Lung microvascular endothelial cell (primary cell): Measurements from ENCODE around the gene MECR. TPM values are rescaled to one million over a fixed set of nuclear protein-coding genes. Genes with fewer than 3 reads are reported as not detected.

ENCODE experiments used
- DNase-seq, 2 donors: peaks; one replicate each; pipeline versions ENCODE4 v3.0.0 to v3.0.0-alpha.2; 2010; ENCODE audit warnings: low read depth in 2 of 2
- total RNA-seq: library from RNA; depleted of rRNA; stranded (reverse); fragments of >200 nt; gene quantifications from 2 replicates; pipeline ENCODE4 v1.2.1, GENCODE V29; 2014

Gene MECR
- total RNA-seq, 1 donor from 2014 or later = 12.7 TPM

DNA sequence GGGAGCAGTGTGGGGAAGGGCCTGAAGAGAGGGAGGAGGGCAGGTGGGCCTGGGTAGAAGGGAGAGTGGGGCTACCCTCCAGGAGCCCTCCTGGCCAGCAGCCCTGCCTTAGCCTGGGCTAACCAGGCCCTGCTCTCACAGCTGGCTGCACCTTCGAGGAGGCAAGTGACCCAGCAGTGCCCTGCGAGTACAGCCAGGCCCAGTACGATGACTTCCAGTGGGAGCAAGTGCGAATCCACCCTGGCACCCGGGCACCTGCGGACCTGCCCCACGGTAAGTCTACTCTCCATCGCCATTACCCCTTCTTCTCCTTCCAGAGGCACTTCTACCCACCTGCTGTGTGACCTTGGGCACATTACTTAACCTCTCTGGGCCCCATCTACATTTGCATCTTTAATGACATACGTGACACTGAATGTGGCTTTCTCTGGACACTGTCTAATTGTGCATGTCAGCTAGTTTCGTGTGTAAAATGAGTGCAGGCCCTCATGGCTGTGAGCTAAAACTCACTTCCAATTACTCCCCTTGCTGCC lies 24.5 kb upstream of the MECR start:
- no peak for DNase-seq

DNA sequence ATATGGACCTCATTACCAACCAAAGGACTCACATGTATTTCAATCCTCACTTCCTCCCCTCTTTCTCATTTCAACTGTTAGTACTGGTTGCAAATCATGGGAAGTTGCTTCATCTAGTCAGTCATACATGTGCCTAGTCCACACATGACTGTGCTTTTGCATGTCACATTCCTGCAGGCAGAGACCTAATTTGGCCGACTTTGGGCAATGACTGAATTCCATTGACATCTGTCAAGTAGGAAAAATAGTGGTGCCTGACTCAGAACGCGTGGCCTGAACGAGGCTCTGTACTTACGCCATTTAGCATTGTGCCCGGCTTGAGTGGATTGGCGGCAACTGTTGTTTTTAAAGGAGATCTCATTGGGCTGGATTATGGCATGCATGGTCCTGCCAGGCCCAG lies 23.6 kb upstream of the MECR start:
- no peak for DNase-seq

GRCh38 chr1:29253180-29253579 lies 22.4 kb upstream of the MECR start:
- no peak for DNase-seq

DNA sequence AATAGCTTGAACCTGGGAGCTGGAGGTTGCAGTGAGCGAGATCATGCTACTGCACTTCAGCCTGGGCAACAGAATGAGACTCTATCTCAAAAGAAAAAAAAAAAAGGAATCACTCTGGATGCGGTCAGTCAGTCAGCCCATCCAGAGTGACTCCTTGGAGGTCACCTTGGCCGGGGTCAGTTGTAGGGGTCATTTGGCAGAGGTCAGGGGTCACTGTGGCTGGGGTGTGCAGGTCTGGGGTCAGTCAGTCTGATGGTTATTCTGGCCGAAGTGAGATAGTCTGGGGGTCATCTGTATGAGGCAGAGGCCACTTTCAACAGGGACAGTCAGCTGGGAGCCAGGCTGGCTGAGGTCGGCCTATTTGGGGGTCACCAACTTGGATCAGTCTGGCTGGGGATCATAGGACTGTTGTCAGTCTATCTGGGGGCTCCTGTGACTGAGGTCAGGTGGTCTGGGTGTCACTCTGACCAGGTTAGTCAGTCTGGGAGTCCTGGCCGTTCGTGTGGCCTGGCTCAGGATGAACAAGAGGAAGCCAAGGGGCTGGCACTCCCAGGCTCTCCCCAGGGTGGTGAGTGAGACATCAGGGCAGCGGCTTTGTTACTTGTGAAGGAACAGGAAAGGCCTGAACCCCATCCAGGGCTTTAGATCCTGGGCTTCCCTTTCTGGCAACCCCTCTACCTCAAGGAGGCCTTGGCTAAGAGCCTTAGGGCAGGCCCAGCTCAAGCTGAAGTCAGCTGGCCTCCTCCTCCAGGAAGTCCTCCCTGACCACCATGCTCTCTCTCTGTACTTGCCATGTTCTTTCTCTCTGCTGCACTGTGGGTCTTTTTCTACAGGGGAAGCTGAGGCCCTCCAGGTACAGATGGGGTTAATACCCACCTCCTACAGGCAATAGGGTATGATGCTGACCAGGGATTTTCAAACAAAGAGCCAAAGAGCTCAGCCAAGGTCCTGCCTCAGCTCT lies 20.7 kb upstream of the MECR start:
- DNase-seq = no peak

GRCh38 chr1:29249951-29250581 lies 19.3 kb upstream of the MECR start:
- no peak for DNase-seq

GRCh38 chr1:29249170-29249691 lies 18.5 kb upstream of the MECR start:
- no peak for DNase-seq

DNA sequence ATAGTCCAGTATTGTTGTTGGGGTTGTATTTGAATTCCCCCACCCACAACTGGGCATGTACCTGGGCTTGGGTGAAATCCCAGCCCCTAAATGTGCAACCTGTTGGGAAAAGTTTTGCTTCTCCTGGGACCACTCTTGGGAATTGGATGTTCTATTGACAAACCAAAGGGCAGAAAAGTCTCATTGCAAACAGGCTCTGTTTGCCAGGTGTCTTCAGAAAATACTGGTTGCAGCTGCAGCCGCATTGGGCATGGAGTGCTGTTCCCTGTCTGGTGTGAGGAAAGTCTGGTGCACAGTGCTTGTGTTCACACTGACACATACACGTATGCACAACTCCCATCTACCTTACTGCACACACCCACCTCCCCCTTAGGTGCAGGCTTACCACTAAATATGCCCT lies 17.7 kb upstream of the MECR start:
- DNase-seq = no peak

DNA sequence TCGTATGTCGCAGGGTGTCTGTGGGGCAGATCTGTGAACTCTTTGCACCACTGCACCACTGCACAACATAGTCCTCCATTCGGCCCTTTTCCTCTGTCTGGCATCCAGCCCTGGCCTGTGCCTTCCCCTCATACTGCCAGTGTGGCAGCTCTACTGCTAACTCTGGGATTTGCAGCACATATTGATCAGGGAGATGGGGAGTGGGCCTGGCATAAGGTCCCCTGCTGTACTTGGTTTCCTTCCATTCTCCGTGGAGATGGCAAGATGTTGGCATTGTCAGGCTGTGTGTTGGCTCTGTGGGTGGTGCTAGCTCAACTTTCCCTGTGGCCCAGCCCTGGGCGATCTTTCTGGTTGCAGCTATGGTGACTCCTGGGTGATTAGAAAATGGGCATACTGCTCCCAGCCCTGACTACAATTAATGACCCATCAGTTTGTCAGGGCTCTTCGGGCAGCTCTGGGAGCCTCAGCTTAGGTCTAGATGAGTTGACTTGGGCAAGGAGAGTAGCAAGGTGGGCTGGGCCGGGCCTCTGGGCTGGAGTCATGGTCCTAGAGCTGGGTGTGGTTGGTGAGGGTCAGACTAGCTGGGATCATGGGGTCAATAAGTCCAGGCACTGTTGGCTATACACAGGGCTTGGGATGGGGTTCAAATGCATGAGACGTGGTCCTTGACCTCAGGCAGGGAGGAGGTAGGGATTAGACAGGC lies 17.0 kb upstream of the MECR start:
- DNase-seq = no peak

DNA sequence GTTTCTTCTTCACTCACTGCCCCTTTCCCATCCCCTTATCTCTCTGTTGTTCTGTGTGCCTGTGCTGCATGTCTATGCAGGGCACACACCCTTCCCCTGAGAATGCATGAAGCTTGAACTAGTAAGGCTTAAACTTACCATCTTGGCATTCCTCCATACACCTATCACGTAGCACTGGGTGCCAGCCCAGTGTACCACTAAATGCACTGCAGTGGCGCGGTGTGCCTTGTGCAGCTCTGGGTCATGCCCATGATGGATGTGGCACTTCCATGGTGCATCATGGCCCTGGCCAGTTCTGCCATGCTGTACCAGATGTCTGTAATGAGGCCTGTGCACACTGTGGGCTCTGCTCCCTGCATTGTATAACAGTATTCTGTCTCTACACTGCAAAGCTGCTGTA lies 16.3 kb upstream of the MECR start:
- DNase-seq = no peak

DNA sequence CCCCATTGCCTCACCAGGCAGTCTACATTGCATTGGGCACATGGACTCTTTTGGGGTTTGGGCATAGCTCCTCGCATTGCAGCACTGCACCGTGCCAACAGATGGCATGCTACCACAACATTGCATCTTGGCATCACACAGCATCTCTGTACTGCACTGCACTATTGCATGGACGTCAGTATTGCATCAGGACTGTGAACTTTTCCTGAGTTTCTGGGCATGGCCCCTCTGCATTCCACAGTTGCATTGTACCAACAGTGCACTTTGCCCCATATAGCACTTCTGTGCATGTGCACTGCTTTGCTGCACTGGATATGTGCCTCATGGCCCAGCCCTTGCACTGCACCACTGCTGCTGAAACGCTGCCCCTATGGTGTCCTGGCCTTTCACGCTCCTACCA lies 15.1 kb upstream of the MECR start:
- peak; percentile 37 to 39 for DNase-seq

DNA sequence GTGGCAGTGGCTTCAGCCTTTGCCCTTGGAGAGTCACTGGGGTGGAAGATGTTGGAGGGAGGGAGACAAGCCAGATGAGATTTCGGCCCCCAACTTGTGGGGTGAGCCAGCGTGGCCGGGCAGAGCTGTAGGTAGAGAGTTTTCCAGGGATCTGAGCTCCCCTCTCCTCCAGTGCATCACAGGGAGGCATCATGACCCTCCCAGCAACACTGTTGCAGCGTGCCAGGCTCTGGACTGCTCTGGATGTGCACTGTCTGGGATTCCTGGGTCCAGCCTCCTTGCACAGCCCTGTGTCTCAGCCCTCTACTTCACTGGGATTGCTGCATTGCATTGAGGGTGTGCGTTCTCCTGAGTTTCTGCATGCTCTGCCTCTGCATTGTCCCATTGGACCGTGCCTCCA lies 14.5 kb upstream of the MECR start:
- DNase-seq = no peak

DNA sequence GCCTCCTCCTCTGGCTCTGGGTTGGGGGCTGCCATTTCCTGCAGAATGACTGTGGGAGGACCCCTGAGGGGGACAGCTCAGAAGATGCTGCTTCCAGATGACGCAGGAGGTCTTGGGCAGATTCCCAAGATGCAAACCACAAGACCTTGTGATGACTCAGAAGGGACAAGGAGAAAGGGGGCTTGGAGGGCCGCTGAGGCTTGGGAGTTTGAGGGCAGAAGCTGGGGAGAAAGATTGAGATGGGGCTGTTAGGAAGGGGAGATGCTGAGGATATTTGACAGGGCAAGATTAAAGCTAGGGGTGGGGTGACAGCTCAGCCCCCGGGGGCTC lies 13.1 kb upstream of the MECR start:
- peak in 1 of 2 donors; percentile 28 for DNase-seq

- DNase-seq = no peak
These were observed 12.5 kb upstream of the MECR start for GRCh38 chr1:29243023-29243870.

GRCh38 chr1:29240986-29241385 lies 10.3 kb upstream of the MECR start:
- DNase-seq = no peak

GRCh38 chr1:29240400-29240837 lies 9.7 kb upstream of the MECR start:
- DNase-seq = no peak

DNA sequence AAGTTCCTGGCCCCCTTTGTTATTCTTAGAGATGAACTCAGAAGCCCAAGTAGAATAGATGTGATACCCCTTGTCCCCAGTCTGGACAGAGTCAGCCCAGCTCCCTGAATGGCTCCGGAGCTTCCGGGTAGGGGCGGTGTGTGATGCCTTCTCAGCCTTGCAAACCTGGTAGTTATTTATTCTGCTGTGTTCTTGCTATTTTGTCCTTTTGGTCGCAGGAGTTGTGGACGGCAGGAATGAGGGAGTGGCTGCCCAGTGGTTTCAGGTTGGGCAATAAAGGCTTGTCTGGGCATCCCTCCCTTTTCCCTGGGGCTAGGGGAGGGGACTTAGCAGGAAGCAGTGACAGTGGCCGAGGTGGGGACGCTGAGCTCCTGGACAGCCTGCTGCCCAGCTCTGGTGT lies 8.4 kb upstream of the MECR start:
- DNase-seq = no peak

DNA sequence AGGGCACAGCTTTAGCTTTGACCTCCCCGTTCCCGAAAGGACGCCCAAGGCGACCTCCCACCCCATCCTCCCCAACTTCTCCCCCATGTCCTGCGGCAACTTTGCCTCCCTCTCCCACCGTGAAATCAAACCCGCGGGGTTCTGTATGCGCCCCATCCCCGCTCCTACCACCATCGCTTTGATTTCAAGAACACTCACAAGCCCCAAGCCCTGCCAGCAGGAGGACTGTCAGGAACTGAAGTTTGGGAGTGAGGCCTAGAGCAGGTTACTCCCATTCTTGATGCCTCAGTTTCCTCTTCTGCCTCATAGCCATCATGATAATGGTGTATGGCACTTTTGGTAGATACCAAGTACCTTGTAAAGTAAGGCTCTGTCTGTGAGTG lies 7.9 kb upstream of the MECR start:
- no peak for DNase-seq

- peak; percentile 31 to 39 for DNase-seq
These were observed 7.3 kb upstream of the MECR start for GRCh38 chr1:29237852-29238619.

- DNase-seq = peak; percentile 37 to 59
These were observed 6.5 kb upstream of the MECR start for GRCh38 chr1:29237129-29237821.

DNA sequence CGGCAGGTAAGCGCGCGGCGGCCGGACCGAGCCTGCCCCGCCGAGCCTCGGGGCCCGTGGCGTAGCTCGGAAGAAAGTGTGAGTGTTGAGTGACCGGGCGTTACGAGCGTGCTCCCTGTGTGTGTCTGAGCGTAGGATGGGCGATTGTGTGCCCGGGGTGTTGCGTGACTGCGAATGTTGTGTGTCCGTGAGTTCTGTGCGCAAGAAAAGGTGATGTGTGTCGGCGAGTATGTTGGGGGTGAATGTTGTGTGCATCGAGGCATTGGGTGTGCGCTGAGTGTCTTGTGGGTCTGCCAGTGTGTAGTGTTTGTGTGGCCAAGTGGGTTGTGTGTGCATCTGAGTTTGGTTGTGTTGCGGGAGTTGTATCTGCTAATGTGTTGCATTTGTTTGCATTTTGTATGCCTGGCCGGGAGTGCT lies 6.0 kb upstream of the MECR start:
- peak; percentile 21 to 34 for DNase-seq
